Epidermal melanocyte (primary cell): ENCODE data around the gene NTSR1.

Experiments used
- DNase-seq: peaks from one replicate; pipeline ENCODE4 v3.0.0; 2011; ENCODE audit warnings: low spot score; ENCODE audit not compliant: insufficient read length

Gene NTSR1

DNA sequence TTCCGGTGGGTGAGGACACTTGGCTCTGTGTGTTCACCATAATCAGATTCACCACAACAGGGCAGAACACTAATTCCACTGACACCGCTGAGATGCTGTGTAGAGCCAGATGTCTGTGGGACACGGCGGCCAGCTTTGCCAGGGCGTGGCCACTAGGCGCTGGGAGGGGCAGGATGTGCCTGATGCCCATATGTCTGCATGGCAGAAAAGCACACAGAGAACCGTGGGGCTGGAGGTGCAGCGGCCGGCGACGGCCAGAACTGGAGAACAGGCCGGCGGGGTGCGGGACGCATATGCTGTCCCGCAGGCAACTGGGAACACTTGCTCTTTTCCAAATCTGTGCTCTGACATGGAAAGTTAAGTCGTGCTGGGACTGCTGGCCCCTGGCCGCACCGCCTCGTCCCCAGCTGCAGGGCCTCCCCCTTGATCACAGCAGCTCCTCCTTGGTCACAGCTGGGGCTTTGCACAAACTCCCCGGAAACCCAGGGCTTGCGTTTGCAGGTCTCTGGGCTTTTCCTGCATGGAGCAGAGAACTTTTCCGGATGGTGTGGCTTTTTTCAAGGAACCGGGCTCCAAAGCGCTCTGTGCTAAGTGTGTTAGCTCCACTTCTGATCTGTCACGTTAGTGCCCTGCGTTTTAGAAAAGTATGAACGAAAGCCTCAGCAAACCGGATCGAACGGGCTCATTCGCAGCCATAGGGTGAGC, 31.1 kb downstream of the NTSR1 start:
- no peak for DNase-seq

DNA sequence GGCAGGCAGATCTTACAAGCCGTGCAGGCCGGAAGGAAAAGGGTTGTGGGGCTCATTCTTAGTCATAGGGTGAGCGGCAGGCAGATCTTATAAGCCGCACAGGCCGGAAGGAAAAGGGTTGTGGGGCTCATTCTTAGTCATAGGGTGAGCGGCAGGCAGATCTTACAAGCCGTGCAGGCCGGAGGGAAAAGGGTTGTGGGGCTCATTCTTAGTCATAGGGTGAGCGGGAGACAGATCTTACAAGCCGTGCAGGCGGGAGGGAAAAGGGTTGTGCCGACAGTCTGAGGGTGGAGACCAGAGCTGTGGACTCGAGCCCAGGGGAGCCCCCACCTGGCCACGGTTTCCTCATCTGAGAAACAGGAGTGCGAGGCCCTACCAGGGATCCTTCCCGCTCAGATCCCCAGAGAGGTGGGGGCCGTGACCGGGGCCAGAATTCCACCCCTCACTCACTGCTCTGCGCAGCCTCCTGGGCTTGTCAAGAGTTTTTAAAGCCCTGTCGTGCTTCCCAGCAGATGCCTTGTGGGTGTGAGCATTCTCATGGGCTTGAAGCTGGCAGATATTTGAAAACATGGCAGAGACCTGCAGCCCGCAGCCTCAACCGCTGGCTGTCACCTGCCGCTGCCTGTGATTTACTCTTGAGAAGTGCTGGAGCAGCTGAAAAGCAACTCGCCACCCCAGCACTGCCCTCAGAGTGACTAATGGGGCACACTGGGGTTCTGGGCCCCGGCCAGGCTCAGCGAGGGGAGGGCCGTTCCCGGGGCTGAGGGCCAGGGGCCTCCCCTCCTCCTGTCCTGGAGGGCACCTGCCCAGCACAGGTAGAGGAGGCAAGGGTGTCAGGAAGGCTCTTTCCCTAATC, 31.9 kb downstream of the NTSR1 start:
- DNase-seq = no peak

DNA sequence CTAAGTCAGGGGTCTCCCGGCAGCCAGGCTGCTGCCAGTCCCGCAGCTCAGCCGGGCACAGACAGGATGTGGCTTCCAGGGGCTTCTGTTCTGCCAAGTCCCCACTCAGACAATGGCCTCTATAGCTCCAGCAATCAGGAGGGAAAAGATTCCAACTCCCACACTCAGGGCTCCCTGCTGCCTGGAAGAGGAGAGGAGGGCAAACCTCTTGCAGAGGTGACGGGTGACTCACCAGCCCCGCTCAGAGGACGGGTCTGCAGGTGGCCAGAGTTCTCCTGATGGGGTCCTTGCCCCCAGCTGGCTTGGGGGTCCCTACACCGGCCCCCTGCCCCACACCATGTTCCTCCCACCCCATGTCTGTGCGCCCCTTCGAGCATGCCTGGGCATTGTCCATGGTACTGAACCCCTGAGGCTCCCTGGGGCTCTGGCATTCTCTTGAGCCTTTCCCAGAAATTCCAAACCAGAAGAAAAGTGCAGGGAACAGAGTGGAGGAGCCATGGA, 32.6 kb downstream of the NTSR1 start:
- no peak for DNase-seq

DNA sequence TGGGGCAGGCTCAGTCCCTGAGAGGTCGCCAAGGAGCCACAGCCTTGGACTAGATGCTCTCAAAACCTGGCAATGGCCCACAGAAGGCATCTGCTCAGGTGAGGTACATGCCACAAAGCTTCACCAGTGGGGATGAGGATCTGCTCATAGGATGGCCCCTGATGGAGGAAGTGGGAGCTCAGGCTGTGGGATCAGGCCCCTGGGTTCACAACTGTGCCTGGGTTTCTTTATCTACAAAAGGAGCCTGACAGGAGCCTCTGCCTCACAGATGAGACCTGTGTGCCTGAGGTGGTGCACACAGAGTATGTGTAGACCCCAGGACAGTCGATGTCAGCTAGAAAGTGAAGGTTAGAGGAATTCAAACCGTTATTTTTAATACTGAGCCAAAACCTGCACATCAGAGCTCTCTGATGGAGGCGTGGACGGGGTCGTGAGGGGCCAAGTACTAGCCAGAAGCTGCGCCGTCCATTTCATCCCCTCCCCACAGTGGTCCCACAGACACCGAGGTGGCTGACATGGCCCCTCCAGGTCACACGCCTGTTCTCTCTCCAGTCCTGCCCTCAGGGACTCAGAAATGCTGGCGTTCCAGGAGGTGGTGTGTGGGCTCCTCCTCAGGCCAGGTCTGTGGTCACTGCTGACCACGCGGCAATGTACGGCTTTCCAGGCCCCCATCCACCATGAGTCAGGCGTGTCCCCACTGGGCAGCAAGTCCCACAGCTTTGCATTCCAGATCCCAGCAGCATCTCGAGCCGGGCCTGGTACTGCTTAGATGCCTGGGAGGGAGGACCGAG, 33.3 kb downstream of the NTSR1 start:
- DNase-seq = no peak

DNA sequence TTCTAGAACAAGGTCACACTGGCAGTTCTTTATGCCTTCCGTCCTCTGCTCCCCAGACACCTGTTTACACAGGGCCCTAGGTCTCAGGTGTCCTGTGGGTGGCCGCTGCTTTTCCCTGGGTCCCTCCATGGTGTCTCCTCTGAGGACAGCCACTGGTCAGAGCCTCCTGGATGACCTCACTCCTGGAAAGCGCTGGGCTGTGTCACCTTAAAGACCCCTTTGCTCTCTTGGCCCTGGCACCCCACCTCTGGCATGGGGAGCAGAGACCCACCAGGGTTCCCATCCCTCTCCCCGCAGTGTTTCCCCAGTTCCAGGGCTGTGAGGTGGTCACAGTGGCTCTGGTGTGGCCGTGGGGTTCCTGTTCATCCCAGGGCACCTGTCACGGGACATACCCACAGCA, 33.9 kb downstream of the NTSR1 start:
- DNase-seq = no peak

DNA sequence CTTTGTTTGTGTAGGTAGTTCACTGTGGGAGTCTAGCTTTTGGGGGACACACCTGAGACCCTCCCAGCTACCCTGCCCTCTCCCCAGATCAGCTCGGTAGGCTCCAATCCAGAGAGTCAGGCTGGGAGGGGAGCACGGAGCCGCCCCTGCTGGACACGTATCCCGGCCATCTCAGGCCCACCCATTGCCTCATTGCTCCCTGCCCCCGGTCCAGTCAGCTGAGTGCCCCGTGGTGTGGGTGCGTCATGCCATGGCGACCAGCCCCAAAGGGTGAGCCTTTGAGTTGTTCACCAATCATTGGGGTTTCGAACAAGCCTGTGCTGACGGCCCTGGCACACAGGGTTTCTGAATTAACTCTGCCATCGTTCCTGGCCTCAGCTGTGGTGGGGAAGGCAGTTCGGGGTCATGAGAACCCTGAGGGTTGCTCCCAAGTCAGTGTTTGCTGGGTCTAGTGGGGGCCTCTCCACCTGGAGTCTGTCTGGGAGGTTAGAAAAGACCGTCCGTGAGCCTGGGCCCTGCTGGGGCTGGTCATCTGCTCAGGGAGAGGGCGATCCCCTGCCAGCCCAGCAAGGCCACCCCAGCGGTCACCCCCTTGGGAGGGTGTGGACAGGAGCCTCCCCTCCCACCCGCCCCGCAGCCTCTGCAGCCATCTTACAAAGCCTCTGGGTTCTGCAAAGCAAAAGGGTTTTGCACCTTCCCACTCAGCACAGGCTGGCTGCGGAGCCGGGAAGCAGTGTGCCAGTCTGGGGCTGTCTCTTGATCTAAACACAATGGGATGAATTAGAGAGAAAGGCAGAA, 34.5 kb downstream of the NTSR1 start:
- no peak for DNase-seq

DNA sequence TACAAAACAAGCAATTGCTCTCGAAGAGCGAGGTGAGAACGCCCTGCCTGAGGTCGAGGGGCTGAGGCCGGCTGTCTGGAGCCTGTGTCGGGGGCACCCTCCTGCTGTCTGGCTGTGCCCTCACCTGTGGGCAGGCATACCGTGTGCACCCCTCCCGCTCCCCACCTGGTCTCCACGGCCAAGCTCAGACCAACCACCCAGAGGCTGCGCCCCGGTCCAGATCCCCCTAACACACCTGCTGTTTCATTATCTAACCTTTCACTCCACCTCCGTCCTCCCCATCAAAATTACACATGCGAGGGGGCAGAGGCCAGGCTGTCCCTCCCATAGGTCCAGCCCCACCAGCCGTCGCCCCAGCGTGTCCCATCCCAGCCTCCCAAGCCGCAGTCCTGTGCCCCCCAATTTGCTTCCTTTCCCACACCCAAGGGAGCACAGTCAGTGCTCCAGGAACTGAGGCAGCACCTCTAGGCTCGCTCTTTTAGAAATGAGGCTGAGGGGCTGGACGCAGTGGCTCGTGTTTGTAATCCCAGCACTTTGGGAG, 35.2 kb downstream of the NTSR1 start:
- no peak for DNase-seq

DNA sequence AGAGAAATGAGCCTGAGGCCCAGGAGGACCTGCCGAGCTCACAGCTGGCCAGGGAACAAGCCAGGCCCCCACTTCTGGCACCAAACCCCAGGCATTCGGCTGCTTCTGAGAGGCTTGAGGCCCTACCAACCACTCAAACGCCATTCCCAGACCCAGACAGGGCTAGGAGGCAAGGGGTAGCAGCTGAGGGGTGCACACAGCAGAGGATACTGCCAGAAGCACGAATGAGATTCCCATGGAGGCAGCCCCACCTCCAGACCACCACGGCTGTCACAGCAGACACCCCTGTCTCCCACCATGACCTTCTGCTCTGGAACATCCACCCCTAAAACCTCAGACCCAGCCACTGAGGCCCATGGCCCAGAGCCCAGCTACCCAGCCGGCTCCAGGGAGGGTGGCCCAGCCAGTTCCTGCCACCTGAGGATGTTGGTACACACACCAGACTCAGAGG, 36.1 kb downstream of the NTSR1 start:
- no peak for DNase-seq

DNA sequence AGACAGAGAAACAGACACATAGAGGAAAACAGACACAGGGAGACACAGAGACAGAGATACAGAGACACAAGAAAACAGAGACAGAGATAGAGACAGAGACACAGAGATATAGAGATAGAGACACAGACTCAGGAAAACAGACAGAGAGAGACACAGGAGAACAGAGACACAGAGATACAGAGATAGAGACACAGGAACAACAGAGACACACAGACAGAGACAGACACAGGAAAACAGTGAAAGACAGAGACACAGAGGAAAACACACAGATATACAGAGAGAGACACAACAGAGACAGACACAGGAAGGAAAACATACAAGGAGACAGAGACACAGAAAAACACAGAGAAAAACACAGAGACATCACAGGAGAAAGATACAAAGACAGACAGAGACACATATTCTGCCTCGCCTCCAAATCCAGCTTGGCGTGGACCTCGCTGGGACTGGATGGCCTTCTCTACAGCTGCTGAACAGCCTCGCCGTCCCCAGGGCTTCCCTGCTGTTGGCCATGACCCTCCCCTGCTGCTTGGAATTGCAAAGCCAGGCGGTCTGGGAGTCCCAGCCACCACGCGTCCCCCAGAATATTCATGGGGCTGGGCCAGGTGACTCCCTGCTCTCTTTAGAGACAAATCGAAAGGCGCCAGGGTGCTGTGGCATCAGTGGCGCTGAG, 36.8 kb downstream of the NTSR1 start:
- DNase-seq = no peak

DNA sequence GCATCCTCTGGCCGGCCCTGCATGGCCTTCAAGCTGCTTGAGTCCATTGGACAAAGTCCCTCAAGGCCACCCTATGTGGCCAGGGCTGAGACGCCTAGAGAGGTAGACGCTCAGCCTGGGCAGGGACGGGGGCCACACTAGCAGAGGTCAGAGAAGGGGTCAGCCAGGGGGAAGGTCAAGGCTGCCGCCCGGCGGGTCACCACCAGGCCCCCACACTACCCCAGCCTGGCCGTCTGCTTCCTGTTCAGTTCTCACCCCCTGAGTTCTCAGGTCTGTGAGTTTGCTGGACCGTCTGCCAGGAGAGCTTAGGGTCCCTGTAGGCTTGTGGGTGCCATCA, 37.3 kb downstream of the NTSR1 start:
- no peak for DNase-seq

DNA sequence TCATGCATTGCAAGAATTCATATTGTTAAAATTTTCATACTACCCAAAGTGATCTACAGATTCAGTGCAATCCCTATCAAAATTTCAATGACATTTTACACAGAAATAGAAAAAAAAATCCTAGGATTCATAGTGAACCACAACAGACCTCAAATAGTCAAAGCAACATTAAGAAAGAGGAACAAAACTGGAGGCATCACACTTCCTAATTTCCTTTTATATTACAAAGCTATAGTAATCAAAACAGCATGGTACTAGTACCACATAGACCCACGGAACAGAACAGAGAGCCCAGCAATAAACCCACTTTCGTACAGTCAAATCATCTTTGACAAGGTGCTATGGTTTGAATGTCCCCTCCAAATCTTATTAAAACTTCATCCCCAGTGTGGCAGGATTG, 39.7 kb downstream of the NTSR1 start:
- DNase-seq = no peak

DNA sequence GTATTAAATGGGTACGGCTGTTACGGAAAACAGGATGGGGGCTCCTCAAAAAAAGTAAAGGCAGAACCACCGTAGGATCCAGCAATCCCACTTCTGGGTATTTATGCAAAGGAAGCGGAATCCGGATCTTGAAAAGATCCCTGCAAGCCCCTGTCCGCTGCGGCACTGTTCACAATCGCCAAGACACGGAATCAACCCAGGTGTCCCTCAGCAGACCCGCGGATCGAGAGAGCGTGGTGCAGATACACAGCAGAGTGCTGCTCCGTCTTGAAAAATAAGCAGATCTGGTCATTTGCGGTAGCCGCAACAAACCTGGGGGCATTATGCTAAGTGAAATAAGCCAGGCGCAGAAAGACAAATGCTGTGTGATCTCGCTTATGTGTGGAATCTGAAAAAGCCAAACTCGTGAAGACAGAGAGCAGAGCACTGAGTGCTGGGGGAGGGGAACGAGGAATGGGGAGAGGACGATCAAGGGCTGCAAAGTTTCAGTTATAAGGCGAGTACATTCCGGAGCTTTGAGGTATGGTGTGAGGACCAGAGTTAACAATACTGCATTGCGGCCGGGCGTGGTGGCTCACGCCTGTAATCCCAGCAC, 41.3 kb downstream of the NTSR1 start:
- DNase-seq = no peak

DNA sequence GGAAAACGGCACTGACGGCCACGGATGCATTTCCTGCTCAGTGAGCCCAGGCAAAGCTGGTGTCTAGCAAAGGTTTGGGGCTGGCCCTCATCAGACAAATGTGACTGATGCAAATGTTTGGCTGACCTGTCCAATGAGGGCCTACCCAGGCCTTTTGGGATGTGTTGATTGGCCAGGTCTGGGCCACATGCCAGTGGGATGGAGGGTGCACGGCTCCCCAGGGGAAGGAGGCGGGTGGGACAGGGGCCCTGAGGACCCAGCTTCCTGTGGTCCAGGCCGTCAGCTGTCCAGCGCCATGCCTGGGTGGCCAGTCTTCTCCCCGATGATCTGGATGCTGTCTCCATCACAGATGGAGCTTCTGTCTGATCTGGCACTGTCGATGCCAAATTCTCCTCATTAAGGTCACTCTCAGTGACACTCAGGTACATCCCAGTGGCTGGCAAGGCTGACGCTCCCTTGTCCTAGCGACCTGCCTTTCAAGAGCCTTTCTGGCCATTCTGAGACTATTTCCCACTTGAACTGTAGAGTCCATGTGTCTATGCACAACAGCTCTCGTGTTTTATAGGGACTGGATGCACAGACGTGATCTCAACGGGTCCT, 43.0 kb downstream of the NTSR1 start:
- no peak for DNase-seq

DNA sequence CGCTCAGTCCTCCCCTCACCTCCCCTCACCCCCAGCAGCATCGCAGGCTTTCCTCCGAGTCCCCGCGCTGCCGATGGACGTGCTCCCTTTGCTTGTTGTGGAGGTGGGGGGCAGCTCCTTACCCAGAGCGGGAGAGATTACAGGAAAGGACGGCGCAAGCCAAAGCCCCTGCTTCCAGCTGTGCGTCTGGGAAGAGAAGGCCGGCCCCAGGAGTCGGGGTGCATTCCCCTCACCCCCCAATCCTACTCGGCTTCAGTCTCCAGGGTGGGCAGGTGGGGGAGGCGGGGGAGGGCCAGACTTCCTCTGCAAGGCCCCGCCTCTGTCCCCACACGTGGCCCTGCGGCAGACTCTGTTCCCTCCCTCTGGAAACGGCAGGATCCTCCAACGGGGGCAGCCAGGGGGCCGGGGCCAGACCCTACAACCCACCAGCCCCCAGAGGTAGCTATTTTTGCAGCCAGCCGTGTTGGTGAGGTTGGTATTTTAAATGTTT, 43.6 kb downstream of the NTSR1 start:
- no peak for DNase-seq

DNA sequence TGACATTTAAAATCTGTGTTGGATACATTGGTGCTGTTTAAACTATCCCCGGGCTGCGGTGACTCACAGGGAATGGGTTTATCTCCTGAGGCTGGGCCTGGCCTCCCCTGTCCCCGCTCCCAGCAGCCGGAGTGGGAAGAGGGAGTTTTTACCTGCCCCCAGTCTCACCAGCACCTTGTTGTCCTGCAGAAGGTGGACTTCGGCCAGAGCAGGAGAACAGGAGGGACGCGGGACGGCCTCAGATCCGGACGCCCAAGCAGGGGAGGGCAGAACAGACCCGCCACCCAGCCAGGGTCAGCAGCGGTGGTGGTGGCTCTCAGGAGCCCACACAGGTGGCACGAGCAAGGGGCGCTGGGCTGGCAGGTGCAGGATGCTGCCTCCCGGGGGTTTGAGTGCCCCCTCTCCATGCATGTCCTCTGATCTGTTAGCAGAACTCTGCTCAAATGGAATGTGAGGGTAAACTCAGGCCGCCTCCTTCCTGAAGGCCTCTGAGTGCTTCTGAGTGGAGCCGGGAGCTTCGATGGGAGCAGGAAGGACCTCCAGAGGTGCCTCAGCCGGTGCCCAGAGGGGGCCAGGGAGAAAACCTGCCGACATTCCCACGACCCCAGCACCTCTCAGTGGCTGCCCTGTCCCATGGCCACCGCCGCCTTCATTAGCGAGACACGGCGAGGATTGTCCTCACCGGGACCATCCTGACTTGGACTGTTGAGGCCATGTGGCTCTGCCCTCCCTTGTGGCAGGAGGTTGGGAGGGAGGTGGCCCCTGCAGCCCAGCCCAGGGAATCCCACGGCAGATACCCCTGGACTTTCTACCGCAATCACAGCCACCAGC, 44.2 kb downstream of the NTSR1 start:
- no peak for DNase-seq

DNA sequence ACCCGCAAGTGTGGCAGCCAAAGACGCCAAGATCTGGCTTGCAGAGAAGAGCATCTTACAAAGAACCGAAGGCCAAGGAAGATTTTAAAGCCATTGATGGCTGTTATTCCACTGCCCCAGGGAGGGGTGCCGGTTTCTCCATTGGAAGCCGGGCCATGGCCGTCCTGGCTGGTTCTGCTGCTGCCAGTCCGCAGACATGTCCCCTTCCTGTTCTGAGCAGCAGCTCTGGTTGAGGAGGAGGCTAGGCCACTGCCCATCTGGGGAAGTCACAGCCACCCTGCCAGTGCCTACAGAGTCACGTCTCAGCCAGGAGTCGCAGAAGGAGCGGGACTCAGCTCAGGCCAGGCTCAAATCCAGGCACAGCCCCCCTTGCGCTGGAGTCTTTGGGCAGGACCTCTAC, 45.0 kb downstream of the NTSR1 start:
- DNase-seq = no peak

DNA sequence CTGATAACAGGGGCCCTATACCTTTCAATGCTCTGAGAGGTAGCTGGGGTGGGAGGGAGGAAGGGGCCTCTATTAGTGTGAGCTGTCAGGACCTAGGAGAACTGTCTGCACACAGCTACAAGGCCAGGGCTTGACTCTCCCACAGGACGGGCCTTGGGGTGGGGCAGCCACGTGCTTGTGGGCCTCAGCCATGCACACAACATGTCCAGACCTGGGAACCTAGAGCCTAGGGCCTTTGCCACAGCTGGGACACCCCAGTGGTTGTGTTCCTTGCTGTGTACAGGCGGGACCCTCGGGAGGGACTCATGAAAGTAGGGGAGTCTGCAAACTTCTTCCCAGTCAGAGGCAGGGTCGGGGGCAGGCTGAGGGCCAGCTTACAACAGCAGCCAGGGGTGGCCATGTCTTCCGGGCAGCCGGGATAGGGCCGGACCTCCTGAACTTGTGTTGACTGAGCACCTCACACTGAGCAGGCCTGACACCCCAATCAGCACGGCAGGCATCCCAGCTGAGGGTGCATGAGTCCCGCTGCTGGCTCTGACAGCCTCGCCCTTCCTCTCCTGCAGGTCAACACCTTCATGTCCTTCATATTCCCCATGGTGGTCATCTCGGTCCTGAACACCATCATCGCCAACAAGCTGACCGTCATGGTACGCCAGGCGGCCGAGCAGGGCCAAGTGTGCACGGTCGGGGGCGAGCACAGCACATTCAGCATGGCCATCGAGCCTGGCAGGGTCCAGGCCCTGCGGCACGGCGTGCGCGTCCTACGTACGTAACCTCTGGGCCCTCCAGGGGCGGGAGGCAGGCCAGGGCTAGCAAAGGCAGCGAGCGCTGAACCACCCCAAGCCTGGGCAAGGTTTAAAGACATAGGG, 45.7 kb downstream of the NTSR1 start:
- DNase-seq = no peak

DNA sequence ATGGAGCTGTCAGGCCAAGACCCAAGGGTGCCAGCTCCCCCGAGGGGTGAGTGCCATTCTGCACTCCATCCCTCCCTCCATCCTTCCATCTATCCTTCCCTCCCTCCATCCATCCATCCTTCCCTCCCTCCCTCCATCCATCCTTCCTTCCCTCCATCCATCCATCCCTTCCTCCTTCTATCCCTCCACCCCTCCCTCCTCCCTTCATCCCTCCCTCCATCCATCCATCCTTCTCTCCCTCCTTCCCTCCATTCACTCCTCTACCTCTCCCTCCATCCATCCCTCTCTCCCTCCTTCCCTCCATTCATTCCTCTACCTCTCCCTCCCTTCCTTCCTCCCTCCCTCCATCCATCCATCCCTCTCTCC, 46.3 kb downstream of the NTSR1 start:
- DNase-seq = no peak
